SU-DHL-6 (cell line): Measurements from ENCODE around the gene CALN1.

Source experiments
- H2AFZ ChIP-seq: fragments of 200-600 bp; sonication (generic); 2 replicates; pipeline ENCODE4 v1.6.1; 2014; ENCODE audit warnings: low read depth, mild to moderate bottlenecking, moderate library complexity, mixed read lengths, antibody characterized with exemption, low read length; ENCODE audit not compliant: severe bottlenecking
- H3F3A ChIP-seq: fragments of 200-600 bp; shearing (Covaris generic); 2 replicates; pipeline ENCODE4 v1.6.0; 2016; ENCODE audit warnings: antibody characterized with exemption, mild to moderate bottlenecking; ENCODE audit not compliant: insufficient read depth
- H3K27ac ChIP-seq: fragments of 200-600 bp; sonication (generic); 2 replicates; pipeline ENCODE4 v1.5.1; 2016; ENCODE audit warnings: low read depth, mild to moderate bottlenecking, low read length, moderate library complexity, mixed read lengths
- H3K27me3 ChIP-seq: fragments of 200-600 bp; sonication (generic), shearing (Covaris generic); 2 replicates; pipeline ENCODE4 v1.6.0; 2014; ENCODE audit warnings: mild to moderate bottlenecking, low read length
- H3K36me3 ChIP-seq: fragments of 200-600 bp; sonication (generic); 2 replicates; pipeline ENCODE4 v1.6.1; 2014; ENCODE audit warnings: mild to moderate bottlenecking, low read length, mixed read lengths
- H3K4me2 ChIP-seq: fragments of 300-600, 200-600 bp; shearing (Covaris generic), sonication (generic); 2 replicates; pipeline ENCODE4 v1.6.0; 2014; ENCODE audit warnings: low read length, low read depth, mild to moderate bottlenecking; ENCODE audit not compliant: poor library complexity, severe bottlenecking
- H3K4me3 ChIP-seq: fragments of 200-600 bp; sonication (generic); 2 replicates; pipeline ENCODE4 v1.5.1; 2014; ENCODE audit warnings: antibody characterized with exemption, low read length, mild to moderate bottlenecking, mixed read lengths; ENCODE audit not compliant: insufficient read depth, poor library complexity, severe bottlenecking
- H3K79me2 ChIP-seq: fragments of 200-600 bp; sonication (generic); 2 replicates; pipeline ENCODE4 v1.6.1; 2014; ENCODE audit warnings: mild to moderate bottlenecking, low read length, moderate library complexity; ENCODE audit not compliant: insufficient read depth
- H3K9ac ChIP-seq: fragments of 200-600 bp; sonication (generic); 2 replicates; pipeline ENCODE4 v1.7.0; 2014; ENCODE audit warnings: mild to moderate bottlenecking, low read length
- H3K9me2 ChIP-seq: fragments of 200-600 bp; sonication (generic); replicated peaks from 2 replicates; pipeline ENCODE4 v1.6.1; 2014; ENCODE audit warnings: low read length; ENCODE audit not compliant: insufficient read depth
- H3K9me3 ChIP-seq: fragments of 200-600 bp; sonication (generic); 2 replicates; pipeline ENCODE4 v1.6.1; 2014; ENCODE audit warnings: low read length, mixed read lengths; ENCODE audit not compliant: insufficient read depth
- H4K20me1 ChIP-seq: fragments of 200-600 bp; sonication (generic); 2 replicates; pipeline ENCODE4 v1.6.1; 2014; ENCODE audit warnings: low read depth, mild to moderate bottlenecking, antibody characterized with exemption, low read length, moderate library complexity, mixed read lengths
- EZH2phosphoT487 ChIP-seq: fragments of 200-600 bp; sonication (generic), shearing (Covaris generic); conservative IDR thresholded peaks from 2 replicates; pipeline ENCODE4 v1.6.1; 2018; ENCODE audit warnings: mild to moderate bottlenecking, antibody characterized with exemption, low read length, moderate library complexity, mixed read lengths
- TF ChIP-seq, protein P1 (sequence below): fragments of 200-600 bp; sonication (generic); IDR thresholded peaks from one replicate; pipeline ENCODE4 v1.5.1; 2017; ENCODE audit warnings: antibody characterized with exemption, mild to moderate bottlenecking, low read length, moderate library complexity; ENCODE audit not compliant: insufficient read depth, poor library complexity, severe bottlenecking

Gene CALN1

DNA sequence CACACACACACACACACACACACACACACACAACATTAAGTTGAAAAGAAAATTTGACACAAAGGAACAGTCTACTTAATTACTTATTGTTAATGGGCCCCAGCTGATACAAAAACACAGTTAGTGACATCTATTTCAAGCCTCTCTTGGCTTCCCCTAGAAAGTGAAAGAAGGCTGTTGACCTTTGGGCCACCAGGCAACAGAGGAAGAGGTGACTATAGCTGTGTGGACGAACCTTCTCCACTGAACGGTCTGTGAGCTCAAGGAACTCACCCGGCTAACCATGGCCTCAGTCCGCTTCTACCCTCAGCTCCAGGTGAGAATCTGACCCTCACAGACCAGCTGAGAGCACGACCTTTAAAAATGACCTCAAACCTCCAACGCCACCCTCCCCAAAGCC lies 32.9 kb upstream of the CALN1 start:
- Histone ChIP-seq H3K9ac (no peak overlapping the region), H3K27me3 (no peaks in the 10 kb centered on the region), H3K27ac (no peak overlapping the region), H3K9me2 (no peaks in the 10 kb centered on the region), H3F3A (no peaks in the 10 kb centered on the region), H3K4me3 (no peak overlapping the region), H3K4me2 (no peak overlapping the region), H3K36me3 (no peaks in the 10 kb centered on the region), H3K9me3 (no peaks in the 10 kb centered on the region), H3K79me2 (no peaks in the 10 kb centered on the region), H2AFZ (no peak overlapping the region), H4K20me1 (no peaks in the 10 kb centered on the region)
- TF ChIP-seq EZH2phosphoT487 = no peak
- TF ChIP-seq, protein P1, sequence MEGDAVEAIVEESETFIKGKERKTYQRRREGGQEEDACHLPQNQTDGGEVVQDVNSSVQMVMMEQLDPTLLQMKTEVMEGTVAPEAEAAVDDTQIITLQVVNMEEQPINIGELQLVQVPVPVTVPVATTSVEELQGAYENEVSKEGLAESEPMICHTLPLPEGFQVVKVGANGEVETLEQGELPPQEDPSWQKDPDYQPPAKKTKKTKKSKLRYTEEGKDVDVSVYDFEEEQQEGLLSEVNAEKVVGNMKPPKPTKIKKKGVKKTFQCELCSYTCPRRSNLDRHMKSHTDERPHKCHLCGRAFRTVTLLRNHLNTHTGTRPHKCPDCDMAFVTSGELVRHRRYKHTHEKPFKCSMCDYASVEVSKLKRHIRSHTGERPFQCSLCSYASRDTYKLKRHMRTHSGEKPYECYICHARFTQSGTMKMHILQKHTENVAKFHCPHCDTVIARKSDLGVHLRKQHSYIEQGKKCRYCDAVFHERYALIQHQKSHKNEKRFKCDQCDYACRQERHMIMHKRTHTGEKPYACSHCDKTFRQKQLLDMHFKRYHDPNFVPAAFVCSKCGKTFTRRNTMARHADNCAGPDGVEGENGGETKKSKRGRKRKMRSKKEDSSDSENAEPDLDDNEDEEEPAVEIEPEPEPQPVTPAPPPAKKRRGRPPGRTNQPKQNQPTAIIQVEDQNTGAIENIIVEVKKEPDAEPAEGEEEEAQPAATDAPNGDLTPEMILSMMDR = no peak

- no peaks in the 10 kb centered on the region for H3K36me3 ChIP-seq
- no peaks in the 10 kb centered on the region for H4K20me1 ChIP-seq
- H2AFZ ChIP-seq = no peak overlapping the region
- H3K27ac ChIP-seq = no peak overlapping the region
- H3K9me3 ChIP-seq = no peaks in the 10 kb centered on the region
- no peaks in the 10 kb centered on the region for H3K27me3 ChIP-seq
- no peak overlapping the region for H3K4me2 ChIP-seq
- H3K9ac ChIP-seq = no peak overlapping the region
- H3K9me2 ChIP-seq = no peaks in the 10 kb centered on the region
- no peak for TF ChIP-seq EZH2phosphoT487
- TF ChIP-seq, protein P1 = no peak
- no peaks in the 10 kb centered on the region for H3K79me2 ChIP-seq
- no peak overlapping the region for H3K4me3 ChIP-seq
- no peaks in the 10 kb centered on the region for H3F3A ChIP-seq
Observed at GRCh38 chr7:72444026-72444776, 32.1 kb upstream of the CALN1 start.

GRCh38 chr7:72441791-72442190 lies 29.7 kb upstream of the CALN1 start:
- Histone ChIP-seq H3K36me3 (no peaks in the 10 kb centered on the region), H3K79me2 (no peaks in the 10 kb centered on the region), H3K9me2 (no peaks in the 10 kb centered on the region), H3K9ac (no peak overlapping the region), H4K20me1 (no peaks in the 10 kb centered on the region), H3K4me2 (no peak overlapping the region), H3K27me3 (no peaks in the 10 kb centered on the region), H3K27ac (no peak overlapping the region), H3F3A (no peaks in the 10 kb centered on the region), H2AFZ (no peak overlapping the region), H3K4me3 (no peak overlapping the region), H3K9me3 (no peaks in the 10 kb centered on the region)
- TF ChIP-seq EZH2phosphoT487 = no peak
- TF ChIP-seq, protein P1 = no peak
